ENCODE measurements around the gene RAD23B. TPM values are rescaled to one million over a fixed set of nuclear protein-coding genes. Genes with fewer than 3 reads are reported as not detected.

The RAD23B gene
- total RNA-seq, 1 experiment from 2014 or later = 251 TPM

Other genes with a start within 250 kb of the RAD23B start
- gene KLF4, start 206.5 kb downstream of the RAD23B start, total RNA-seq (2021; ENCODE audit: unreplicated experiment) = 92.8 TPM